T-helper 1 cell treated with Interleukin-12 subunit alpha and Interleukin-12 subunit beta and Interleukin-4 antibody, amounts not matched to agents 30 μg/mL and 1 μg/mL, for 36 hours (primary cell): ENCODE results near the gene CAPZB.

ENCODE experiments used
- H3K27ac Mint-ChIP-seq: one replicate; pipeline ENCODE4 v1.8.0; 2021; ENCODE audit warnings: mild to moderate bottlenecking, mixed read lengths
- H3K27me3 Mint-ChIP-seq: one replicate; pipeline ENCODE4 v1.8.0; 2021; ENCODE audit warnings: low read depth, mixed read lengths
- H3K36me3 Mint-ChIP-seq: one replicate; pipeline ENCODE4 v1.8.0; 2021; ENCODE audit warnings: low read depth, mixed read lengths
- H3K4me1 Mint-ChIP-seq: one replicate; pipeline ENCODE4 v1.8.0; 2021; ENCODE audit warnings: low read depth, mixed read lengths
- H3K4me3 Mint-ChIP-seq: one replicate; pipeline ENCODE4 v1.8.0; 2021; ENCODE audit warnings: mild to moderate bottlenecking, moderate library complexity, mixed read lengths
- H3K9me3 Mint-ChIP-seq: one replicate; pipeline ENCODE4 v1.8.0; 2021; ENCODE audit warnings: mixed read lengths

Gene CAPZB

GRCh38 chr1:19426294-19427086 is 58.8 kb downstream of the CAPZB start:
- H3K4me1 Mint-ChIP-seq, result peaks cover 40% of the 10 kb centered on the region
- no peak overlapping the region for H3K27ac Mint-ChIP-seq
- H3K27me3 Mint-ChIP-seq, result no peaks in the 10 kb centered on the region
- no peaks in the 10 kb centered on the region for H3K9me3 Mint-ChIP-seq
- peaks cover 3% of the 10 kb centered on the region for H3K36me3 Mint-ChIP-seq
- no peak overlapping the region for H3K4me3 Mint-ChIP-seq

GRCh38 chr1:19425646-19426239 is 59.6 kb downstream of the CAPZB start:
- Mint-ChIP-seq H3K36me3 (peaks cover 3% of the 10 kb centered on the region), H3K4me3 (no peak overlapping the region), H3K27me3 (no peaks in the 10 kb centered on the region), H3K9me3 (no peaks in the 10 kb centered on the region), H3K27ac (no peak overlapping the region), H3K4me1 (peaks cover 44% of the 10 kb centered on the region)

- Mint-ChIP-seq H3K9me3 (no peaks in the 10 kb centered on the region), H3K4me3 (no peak overlapping the region), H3K4me1 (peaks cover 36% of the 10 kb centered on the region), H3K27me3 (no peaks in the 10 kb centered on the region), H3K27ac (no peak overlapping the region), H3K36me3 (peaks cover 3% of the 10 kb centered on the region)
Measured at GRCh38 chr1:19424651-19425570, 60.4 kb downstream of the CAPZB start.

GRCh38 chr1:19423130-19423529 is 62.2 kb downstream of the CAPZB start:
- Mint-ChIP-seq H3K4me3 (no peak overlapping the region), H3K9me3 (no peaks in the 10 kb centered on the region), H3K4me1 (peaks cover 32% of the 10 kb centered on the region), H3K27me3 (no peaks in the 10 kb centered on the region), H3K27ac (no peak overlapping the region), H3K36me3 (peaks cover 13% of the 10 kb centered on the region)

- H3K9me3 Mint-ChIP-seq, result no peaks in the 10 kb centered on the region
- peaks cover 32% of the 10 kb centered on the region for H3K4me1 Mint-ChIP-seq
- H3K27me3 Mint-ChIP-seq, result no peaks in the 10 kb centered on the region
- no peak overlapping the region for H3K27ac Mint-ChIP-seq
- H3K4me3 Mint-ChIP-seq, result no peak overlapping the region
- H3K36me3 Mint-ChIP-seq, result peaks cover 23% of the 10 kb centered on the region
Measured at GRCh38 chr1:19421365-19421764, 64.0 kb downstream of the CAPZB start.

GRCh38 chr1:19420606-19421005 is 64.7 kb downstream of the CAPZB start:
- Mint-ChIP-seq H3K4me3 (no peak overlapping the region), H3K9me3 (no peaks in the 10 kb centered on the region), H3K27me3 (no peaks in the 10 kb centered on the region), H3K4me1 (peaks cover 33% of the 10 kb centered on the region), H3K36me3 (peaks cover 26% of the 10 kb centered on the region), H3K27ac (no peak overlapping the region)

GRCh38 chr1:19419691-19420090 is 65.6 kb downstream of the CAPZB start:
- Mint-ChIP-seq H3K27ac (no peak overlapping the region), H3K4me1 (peaks cover 30% of the 10 kb centered on the region), H3K36me3 (peaks cover 24% of the 10 kb centered on the region), H3K4me3 (no peak overlapping the region), H3K9me3 (no peaks in the 10 kb centered on the region), H3K27me3 (no peaks in the 10 kb centered on the region)

GRCh38 chr1:19418503-19418971 is 66.8 kb downstream of the CAPZB start:
- Mint-ChIP-seq H3K9me3 (no peaks in the 10 kb centered on the region), H3K4me1 (peaks cover 32% of the 10 kb centered on the region), H3K27me3 (no peaks in the 10 kb centered on the region), H3K27ac (peak overlapping the region; percentile 5), H3K4me3 (no peak overlapping the region), H3K36me3 (peaks cover 28% of the 10 kb centered on the region)

- Mint-ChIP-seq H3K27me3 (no peaks in the 10 kb centered on the region), H3K4me1 (peaks cover 28% of the 10 kb centered on the region), H3K4me3 (no peak overlapping the region), H3K9me3 (no peaks in the 10 kb centered on the region), H3K27ac (no peak overlapping the region), H3K36me3 (peaks cover 34% of the 10 kb centered on the region)
Measured at GRCh38 chr1:19416921-19417470, 68.3 kb downstream of the CAPZB start.

- H3K36me3 Mint-ChIP-seq, result peaks cover 38% of the 10 kb centered on the region
Measured at GRCh38 chr1:19416145-19416544, 69.2 kb downstream of the CAPZB start.

GRCh38 chr1:19414515-19415121 is 70.7 kb downstream of the CAPZB start:
- H3K27me3 Mint-ChIP-seq, result no peaks in the 10 kb centered on the region
- H3K36me3 Mint-ChIP-seq, result peaks cover 40% of the 10 kb centered on the region
- H3K27ac Mint-ChIP-seq, result no peak overlapping the region
- no peaks in the 10 kb centered on the region for H3K9me3 Mint-ChIP-seq
- peaks cover 29% of the 10 kb centered on the region for H3K4me1 Mint-ChIP-seq
- H3K4me3 Mint-ChIP-seq, result no peak overlapping the region

More at GRCh38 chr1:19416145-19416544, 69.2 kb downstream of the CAPZB start:
- H3K9me3 Mint-ChIP-seq, result no peaks in the 10 kb centered on the region
- H3K27ac Mint-ChIP-seq, result peak overlapping the region; percentile 43
- H3K27me3 Mint-ChIP-seq, result no peaks in the 10 kb centered on the region
- H3K4me1 Mint-ChIP-seq, result peaks cover 27% of the 10 kb centered on the region
- H3K4me3 Mint-ChIP-seq, result no peak overlapping the region

GRCh38 chr1:19413999-19414398 is 71.3 kb downstream of the CAPZB start:
- Mint-ChIP-seq H3K4me1 (peaks cover 28% of the 10 kb centered on the region), H3K27ac (no peak overlapping the region), H3K27me3 (no peaks in the 10 kb centered on the region), H3K4me3 (no peak overlapping the region), H3K9me3 (no peaks in the 10 kb centered on the region), H3K36me3 (peaks cover 36% of the 10 kb centered on the region)

- Mint-ChIP-seq H3K9me3 (no peaks in the 10 kb centered on the region), H3K27me3 (no peaks in the 10 kb centered on the region), H3K4me1 (peaks cover 23% of the 10 kb centered on the region), H3K4me3 (no peak overlapping the region), H3K36me3 (peaks cover 26% of the 10 kb centered on the region), H3K27ac (no peak overlapping the region)
Measured at GRCh38 chr1:19412654-19413053, 72.7 kb downstream of the CAPZB start.

GRCh38 chr1:19411612-19412011 is 73.7 kb downstream of the CAPZB start:
- Mint-ChIP-seq H3K9me3 (no peaks in the 10 kb centered on the region), H3K4me1 (peaks cover 20% of the 10 kb centered on the region), H3K4me3 (no peak overlapping the region), H3K27ac (no peak overlapping the region), H3K36me3 (peaks cover 21% of the 10 kb centered on the region), H3K27me3 (no peaks in the 10 kb centered on the region)
